AG10803 (cell line): ENCODE results near the gene CCDC185.

Experiments used
- DNase-seq: peaks from one replicate; pipeline ENCODE4 v3.0.0; 2010; ENCODE audit warnings: low read depth
- H3K4me3 ChIP-seq: 2 replicates; pipeline ENCODE4 v1.5.1; 2011; ENCODE audit warnings: mild to moderate bottlenecking, low read length, control low read depth
- TF ChIP-seq, protein P1 (sequence below): conservative IDR thresholded peaks from 2 replicates; pipeline ENCODE4 v1.5.1; 2011; ENCODE audit warnings: mild to moderate bottlenecking, low read length, control low read depth, inconsistent platforms

The CCDC185 gene

DNA sequence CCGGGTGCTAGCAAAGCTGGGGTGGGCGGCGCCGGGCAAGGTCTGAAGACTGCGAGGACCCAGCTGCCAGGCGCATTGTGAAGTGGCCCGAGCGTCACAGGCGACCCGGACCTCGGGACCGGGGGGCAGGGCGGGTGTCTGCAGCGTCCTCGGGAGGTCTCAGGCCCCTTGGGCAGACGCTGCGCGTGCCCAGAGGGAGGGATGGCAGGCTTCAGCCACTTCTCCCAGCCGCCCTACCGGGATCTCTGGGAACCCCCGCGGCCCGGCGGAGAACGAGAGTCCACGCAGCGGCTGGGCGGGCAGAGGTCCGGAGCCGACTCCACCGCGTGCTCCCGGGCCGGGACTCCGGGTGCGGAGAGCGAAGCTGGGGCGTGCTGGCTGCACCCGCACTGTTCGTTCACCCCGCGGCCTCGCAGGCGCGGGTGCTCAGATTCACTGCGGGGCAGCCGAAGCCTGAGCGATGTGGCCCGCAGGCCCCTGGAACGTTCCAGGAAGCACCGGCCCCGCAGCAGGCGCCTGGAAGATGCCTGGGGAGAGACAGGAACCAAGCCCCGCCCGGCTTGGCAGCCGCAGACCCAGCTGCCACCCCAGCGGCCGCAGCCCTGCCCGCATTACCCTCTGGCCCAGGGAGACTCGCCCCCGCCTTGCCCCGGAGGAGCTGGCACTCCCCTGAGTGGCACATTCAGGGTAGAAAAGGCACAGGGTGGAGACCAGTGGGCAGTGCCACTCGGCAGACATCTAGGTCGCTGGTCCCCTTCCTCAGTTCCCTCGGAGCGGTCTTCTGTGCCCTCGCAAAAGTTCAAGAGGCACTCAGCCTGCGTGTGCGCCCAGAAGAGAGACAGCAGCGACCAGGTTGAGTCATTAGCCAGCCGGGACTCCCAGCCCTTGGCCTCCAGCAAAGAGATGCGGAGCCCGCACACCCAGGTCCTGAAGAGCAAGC, at the start of gene CCDC185:
Gene CCDC185 (plus strand): TSS at position 141 of the 940 bp plus-strand sequence. CDS start 61 bp downstream, at position 202.
- no peak for DNase-seq
- H3K4me3 ChIP-seq, result peak within 1 kb of the TSS; percentile 48
- TF ChIP-seq, protein P1, sequence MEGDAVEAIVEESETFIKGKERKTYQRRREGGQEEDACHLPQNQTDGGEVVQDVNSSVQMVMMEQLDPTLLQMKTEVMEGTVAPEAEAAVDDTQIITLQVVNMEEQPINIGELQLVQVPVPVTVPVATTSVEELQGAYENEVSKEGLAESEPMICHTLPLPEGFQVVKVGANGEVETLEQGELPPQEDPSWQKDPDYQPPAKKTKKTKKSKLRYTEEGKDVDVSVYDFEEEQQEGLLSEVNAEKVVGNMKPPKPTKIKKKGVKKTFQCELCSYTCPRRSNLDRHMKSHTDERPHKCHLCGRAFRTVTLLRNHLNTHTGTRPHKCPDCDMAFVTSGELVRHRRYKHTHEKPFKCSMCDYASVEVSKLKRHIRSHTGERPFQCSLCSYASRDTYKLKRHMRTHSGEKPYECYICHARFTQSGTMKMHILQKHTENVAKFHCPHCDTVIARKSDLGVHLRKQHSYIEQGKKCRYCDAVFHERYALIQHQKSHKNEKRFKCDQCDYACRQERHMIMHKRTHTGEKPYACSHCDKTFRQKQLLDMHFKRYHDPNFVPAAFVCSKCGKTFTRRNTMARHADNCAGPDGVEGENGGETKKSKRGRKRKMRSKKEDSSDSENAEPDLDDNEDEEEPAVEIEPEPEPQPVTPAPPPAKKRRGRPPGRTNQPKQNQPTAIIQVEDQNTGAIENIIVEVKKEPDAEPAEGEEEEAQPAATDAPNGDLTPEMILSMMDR, result no peak

DNA sequence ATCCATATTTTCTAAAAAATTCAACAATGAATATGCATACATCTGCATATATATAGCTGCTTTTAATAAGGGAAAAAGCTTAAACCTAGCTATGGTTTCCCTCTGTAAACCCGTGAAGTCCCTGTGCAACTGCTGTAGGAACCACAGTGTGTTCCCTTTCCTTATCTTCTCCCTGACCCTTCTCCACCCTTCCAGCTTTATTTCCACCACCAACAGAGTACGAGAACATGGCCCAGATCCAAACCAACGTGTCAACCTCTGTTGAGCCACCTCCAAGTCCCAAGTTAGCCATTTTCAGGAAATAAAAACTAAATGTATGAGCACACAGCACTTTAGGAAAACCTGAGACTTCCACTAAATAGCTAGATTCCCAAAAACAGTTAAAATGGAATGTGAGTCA, 49.5 kb upstream of the CCDC185 start:
- TF ChIP-seq, protein P1, result no peak
- H3K4me3 ChIP-seq, result no peak overlapping the region
- DNase-seq, result no peak

DNA sequence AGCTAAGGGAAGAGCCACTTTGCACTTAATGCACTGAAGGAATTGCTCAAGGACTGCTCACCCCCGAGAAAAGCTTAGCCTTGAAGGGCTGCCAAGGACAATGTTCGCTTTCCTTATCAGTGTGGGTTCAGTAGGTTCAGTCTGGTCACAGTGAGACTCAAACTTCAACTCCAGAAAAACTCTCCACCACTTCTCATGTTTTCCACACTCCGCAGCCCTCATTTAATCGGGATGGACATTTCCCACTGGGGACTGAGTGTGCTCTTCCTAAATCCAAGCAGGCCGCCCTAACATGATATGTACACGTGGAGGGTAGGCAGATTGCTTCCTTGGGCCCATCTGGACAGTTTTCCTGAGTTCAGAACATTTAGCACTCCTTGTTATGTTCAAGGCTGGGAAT, 48.7 kb upstream of the CCDC185 start:
- no peak for DNase-seq
- TF ChIP-seq, protein P1, result no peak
- H3K4me3 ChIP-seq, result no peak overlapping the region

DNA sequence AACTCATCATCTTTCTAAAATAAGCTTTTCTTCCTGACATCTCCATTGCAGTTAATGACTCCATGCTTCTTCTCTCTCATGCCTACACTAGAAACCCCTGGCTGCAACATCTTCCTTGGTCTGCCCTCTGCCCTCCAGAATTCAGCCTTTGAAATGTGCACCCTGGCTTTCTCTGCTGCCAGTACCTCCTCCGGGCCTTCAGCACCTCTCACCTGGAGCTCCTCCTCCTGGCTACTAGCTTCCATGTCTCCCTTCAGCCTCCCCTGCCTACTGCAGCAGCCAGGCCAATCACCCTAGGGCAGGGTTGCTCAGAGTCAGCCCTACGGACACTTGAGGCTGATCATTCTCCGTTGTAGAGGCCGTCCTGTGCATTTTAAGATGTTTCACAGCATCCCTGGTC, 47.5 kb upstream of the CCDC185 start:
- H3K4me3 ChIP-seq, result no peak overlapping the region
- TF ChIP-seq, protein P1, result no peak
- no peak for DNase-seq

DNA sequence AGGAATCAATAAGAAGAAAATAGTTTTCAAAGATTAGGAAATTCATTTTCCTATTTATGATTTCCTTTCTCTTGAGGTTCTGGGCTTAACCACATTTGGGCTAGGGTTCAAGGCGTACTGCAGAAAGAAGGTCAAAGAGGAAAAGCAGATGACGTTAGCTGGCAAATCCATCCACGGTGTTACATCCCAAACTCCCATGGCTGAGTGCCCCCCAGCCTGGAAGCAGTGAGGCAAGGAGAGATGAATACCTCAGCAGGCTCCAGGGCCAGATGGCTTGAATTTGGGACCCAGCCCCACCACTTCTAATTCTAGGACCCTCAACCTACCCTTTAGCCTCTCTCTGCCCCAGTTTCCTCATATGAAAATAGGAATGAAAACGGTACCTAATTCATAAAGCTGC, 46.9 kb upstream of the CCDC185 start:
- TF ChIP-seq, protein P1, result no peak
- DNase-seq, result no peak
- no peak overlapping the region for H3K4me3 ChIP-seq

DNA sequence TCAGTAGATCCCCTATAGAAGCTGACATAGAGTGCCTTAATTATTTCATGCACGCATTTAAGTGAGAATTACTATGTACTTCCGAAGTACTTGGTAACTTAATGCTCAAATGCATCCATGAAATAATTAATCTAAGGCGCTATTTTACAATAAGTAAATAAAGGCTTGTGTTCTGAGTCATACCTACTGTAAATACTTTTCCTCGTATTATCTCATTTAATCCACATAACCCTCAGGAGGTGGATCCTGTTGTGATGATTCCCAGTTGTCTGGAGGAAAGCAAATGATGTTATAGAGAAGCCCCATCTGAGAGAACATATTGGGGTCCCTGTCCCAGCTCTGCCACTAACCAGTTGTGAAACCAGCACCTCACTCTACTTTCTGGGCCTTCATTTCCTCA, 45.6 kb upstream of the CCDC185 start:
- H3K4me3 ChIP-seq, result no peak overlapping the region
- no peak for DNase-seq
- TF ChIP-seq, protein P1, result no peak

DNA sequence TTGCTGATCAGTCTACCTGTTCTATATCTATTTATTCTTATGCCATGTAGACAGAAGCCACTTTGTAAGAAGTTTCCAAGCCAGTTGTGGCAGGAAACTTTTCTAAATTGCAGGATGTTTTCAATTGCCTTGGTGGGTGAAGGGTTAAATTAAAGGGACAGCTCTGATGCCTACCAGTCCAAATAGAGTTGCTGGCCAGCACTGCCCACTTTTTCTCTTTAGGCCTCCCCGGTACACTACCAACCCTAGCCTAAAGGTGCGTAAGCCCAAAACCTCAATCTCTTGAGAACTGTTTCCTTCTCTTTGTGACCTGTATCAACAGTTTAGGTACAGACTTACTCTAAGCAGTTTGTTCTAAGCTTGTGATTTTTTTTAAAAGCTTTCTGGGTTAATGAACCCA, 44.8 kb upstream of the CCDC185 start:
- DNase-seq, result no peak
- TF ChIP-seq, protein P1, result no peak
- no peak overlapping the region for H3K4me3 ChIP-seq
